ENCODE measurements around the gene ZMYM5. TPM values are rescaled to one million over a fixed set of nuclear protein-coding genes. Genes with fewer than 3 reads are reported as not detected.

The ZMYM5 gene
- total and polyA plus RNA-seq, 2 of the 13 experiments (the other 11 are each of a cell fraction or from before 2014, with no cell fraction given): 7.8 to 9.4 TPM

DNA sequence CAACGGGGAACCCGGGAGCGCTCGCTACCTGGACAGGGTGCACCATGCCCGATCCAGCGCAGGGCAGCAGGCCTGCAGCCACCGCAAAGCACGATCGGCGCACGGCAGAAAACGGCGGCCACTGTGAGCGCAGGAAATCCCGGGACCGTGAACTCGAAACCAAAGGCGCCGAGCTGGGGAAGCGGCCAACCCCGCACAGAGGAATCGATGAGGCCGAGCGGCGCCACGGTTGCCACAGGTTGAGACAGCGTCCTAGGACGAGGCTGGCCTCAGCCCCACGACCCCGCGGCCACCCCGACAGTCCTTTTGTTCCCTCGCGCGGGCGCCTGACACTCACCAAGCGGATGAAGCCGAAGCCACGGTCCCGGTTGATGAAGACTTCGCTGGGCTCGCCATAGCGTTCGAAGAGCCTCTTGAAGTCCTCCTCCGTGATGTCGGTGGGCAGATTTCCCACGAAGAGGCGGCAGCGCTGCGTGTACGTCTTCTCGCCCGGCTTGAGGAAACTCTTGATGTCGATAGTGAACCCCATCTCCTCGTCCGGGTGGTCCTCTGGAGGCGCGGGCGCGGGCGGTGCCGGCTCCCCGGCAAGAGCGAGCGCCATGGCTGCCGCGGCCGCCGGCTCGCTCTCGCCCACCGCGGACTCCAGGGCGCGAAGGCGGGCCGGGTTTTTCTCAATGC, 81.3 kb downstream of the ZMYM5 start (continued):
- TF ChIP-seq, protein P1, sequence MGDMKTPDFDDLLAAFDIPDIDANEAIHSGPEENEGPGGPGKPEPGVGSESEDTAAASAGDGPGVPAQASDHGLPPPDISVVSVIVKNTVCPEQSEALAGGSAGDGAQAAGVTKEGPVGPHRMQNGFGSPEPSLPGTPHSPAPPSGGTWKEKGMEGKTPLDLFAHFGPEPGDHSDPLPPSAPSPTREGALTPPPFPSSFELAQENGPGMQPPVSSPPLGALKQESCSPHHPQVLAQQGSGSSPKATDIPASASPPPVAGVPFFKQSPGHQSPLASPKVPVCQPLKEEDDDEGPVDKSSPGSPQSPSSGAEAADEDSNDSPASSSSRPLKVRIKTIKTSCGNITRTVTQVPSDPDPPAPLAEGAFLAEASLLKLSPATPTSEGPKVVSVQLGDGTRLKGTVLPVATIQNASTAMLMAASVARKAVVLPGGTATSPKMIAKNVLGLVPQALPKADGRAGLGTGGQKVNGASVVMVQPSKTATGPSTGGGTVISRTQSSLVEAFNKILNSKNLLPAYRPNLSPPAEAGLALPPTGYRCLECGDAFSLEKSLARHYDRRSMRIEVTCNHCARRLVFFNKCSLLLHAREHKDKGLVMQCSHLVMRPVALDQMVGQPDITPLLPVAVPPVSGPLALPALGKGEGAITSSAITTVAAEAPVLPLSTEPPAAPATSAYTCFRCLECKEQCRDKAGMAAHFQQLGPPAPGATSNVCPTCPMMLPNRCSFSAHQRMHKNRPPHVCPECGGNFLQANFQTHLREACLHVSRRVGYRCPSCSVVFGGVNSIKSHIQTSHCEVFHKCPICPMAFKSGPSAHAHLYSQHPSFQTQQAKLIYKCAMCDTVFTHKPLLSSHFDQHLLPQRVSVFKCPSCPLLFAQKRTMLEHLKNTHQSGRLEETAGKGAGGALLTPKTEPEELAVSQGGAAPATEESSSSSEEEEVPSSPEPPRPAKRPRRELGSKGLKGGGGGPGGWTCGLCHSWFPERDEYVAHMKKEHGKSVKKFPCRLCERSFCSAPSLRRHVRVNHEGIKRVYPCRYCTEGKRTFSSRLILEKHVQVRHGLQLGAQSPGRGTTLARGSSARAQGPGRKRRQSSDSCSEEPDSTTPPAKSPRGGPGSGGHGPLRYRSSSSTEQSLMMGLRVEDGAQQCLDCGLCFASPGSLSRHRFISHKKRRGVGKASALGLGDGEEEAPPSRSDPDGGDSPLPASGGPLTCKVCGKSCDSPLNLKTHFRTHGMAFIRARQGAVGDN (CRISPR knock-in tag; IDR thresholded peaks at IDR 0.05): peak; percentile 58
- TF ChIP-seq KDM4B (CRISPR knock-in tag; IDR thresholded peaks at IDR 0.05) (0 out of 2 replicates have a peak, but pooled peaks have one; percentile 37), ZNF12 (CRISPR knock-in tag; IDR thresholded peaks at IDR 0.05) (no peak), ZC3H13 (CRISPR knock-in tag; IDR thresholded peaks at IDR 0.05) (0 out of 2 replicates have a peak, but pooled peaks have one; percentile 32), MAFG (CRISPR knock-in tag; IDR thresholded peaks at IDR 0.05) (peak; percentile 47; the same call in 1 of the 2 replicates), KDM3A (CRISPR knock-in tag; IDR thresholded peaks at IDR 0.05; ENCODE audit: low read depth) (0 out of 2 replicates have a peak, but pooled peaks have one; percentile 16), ZNF790 (CRISPR knock-in tag; IDR thresholded peaks at IDR 0.05; ENCODE audit: borderline replicate concordance) (peak; percentile 20; the same call in 1 of the 2 replicates)
- TF ChIP-seq, protein P2, sequence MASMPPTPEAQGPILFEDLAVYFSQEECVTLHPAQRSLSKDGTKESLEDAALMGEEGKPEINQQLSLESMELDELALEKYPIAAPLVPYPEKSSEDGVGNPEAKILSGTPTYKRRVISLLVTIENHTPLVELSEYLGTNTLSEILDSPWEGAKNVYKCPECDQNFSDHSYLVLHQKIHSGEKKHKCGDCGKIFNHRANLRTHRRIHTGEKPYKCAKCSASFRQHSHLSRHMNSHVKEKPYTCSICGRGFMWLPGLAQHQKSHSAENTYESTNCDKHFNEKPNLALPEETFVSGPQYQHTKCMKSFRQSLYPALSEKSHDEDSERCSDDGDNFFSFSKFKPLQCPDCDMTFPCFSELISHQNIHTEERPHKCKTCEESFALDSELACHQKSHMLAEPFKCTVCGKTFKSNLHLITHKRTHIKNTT (CRISPR knock-in tag; IDR thresholded peaks at IDR 0.05): no peak
- TF ChIP-seq, protein P3, sequence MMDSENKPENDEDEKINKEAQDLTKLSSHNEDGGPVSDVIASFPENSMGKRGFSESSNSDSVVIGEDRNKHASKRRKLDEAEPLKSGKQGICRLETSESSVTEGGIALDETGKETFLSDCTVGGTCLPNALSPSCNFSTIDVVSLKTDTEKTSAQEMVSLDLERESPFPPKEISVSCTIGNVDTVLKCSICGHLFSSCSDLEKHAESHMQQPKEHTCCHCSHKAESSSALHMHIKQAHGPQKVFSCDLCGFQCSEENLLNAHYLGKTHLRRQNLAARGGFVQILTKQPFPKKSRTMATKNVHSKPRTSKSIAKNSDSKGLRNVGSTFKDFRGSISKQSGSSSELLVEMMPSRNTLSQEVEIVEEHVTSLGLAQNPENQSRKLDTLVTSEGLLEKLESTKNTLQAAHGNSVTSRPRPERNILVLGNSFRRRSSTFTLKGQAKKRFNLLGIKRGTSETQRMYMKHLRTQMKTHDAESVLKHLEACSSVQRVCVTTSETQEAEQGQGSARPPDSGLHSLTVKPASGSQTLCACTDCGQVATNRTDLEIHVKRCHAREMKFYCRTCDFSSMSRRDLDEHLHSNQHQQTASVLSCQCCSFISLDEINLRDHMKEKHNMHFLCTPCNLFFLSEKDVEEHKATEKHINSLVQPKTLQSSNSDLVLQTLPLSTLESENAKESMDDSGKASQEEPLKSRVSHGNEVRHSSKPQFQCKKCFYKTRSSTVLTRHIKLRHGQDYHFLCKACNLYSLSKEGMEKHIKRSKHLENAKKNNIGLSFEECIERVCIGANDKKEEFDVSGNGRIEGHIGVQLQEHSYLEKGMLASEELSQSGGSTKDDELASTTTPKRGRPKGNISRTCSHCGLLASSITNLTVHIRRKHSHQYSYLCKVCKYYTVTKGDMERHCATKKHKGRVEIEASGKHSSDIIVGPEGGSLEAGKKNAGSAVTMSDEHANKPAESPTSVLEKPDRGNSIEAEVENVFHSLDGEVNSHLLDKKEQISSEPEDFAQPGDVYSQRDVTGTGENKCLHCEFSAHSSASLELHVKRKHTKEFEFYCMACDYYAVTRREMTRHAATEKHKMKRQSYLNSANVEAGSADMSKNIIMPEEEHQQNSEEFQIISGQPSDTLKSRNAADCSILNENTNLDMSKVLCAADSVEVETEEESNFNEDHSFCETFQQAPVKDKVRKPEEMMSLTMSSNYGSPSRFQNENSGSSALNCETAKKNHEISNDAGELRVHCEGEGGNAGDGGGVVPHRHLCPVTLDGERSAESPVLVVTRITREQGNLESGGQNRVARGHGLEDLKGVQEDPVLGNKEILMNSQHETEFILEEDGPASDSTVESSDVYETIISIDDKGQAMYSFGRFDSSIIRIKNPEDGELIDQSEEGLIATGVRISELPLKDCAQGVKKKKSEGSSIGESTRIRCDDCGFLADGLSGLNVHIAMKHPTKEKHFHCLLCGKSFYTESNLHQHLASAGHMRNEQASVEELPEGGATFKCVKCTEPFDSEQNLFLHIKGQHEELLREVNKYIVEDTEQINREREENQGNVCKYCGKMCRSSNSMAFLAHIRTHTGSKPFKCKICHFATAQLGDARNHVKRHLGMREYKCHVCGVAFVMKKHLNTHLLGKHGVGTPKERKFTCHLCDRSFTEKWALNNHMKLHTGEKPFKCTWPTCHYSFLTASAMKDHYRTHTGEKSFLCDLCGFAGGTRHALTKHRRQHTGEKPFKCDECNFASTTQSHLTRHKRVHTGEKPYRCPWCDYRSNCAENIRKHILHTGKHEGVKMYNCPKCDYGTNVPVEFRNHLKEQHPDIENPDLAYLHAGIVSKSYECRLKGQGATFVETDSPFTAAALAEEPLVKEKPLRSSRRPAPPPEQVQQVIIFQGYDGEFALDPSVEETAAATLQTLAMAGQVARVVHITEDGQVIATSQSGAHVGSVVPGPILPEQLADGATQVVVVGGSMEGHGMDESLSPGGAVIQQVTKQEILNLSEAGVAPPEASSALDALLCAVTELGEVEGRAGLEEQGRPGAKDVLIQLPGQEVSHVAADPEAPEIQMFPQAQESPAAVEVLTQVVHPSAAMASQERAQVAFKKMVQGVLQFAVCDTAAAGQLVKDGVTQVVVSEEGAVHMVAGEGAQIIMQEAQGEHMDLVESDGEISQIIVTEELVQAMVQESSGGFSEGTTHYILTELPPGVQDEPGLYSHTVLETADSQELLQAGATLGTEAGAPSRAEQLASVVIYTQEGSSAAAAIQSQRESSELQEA (CRISPR knock-in tag; IDR thresholded peaks at IDR 0.05; ENCODE audit: not compliant biosample characterization): peak; percentile 34
- TF ChIP-seq, protein P4, sequence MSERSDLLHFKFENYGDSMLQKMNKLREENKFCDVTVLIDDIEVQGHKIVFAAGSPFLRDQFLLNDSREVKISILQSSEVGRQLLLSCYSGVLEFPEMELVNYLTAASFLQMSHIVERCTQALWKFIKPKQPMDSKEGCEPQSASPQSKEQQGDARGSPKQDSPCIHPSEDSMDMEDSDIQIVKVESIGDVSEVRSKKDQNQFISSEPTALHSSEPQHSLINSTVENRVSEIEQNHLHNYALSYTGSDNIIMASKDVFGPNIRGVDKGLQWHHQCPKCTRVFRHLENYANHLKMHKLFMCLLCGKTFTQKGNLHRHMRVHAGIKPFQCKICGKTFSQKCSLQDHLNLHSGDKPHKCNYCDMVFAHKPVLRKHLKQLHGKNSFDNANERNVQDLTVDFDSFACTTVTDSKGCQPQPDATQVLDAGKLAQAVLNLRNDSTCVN (CRISPR knock-in tag; IDR thresholded peaks at IDR 0.05; ENCODE audit: borderline replicate concordance): no peak

Measured in HepG2 (cell line).